GM15510 (cell line): ENCODE data around the gene KIFBP.

ENCODE experiments used
- POLR2A ChIP-seq: IDR thresholded peaks from 3 replicates; pipeline ENCODE4 v1.6.1; 2011; ENCODE audit warnings: borderline replicate concordance; ENCODE audit not compliant: insufficient read length; ENCODE audit errors: extremely low read depth

The KIFBP gene

DNA sequence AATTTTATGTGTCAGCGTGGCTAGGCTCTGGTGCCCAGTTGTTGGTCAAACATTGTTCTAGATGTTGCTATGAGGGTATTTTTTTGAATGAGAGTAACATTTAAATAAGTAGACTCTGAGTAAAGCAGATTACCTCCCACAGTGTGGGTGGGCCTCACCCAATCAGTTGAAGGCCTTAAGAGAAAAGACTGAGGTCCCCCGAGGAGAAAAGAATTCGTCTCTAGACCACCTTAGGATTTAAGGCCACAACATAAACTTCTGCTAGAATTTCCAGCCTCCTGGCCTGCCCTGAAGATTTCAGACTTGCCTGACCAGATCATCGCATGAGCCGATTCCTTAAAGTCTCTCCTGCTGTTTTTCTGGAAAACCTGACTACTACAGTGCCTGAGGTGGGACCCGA is 54.2 kb downstream of the KIFBP start:
- TF ChIP-seq POLR2A: no peak

DNA sequence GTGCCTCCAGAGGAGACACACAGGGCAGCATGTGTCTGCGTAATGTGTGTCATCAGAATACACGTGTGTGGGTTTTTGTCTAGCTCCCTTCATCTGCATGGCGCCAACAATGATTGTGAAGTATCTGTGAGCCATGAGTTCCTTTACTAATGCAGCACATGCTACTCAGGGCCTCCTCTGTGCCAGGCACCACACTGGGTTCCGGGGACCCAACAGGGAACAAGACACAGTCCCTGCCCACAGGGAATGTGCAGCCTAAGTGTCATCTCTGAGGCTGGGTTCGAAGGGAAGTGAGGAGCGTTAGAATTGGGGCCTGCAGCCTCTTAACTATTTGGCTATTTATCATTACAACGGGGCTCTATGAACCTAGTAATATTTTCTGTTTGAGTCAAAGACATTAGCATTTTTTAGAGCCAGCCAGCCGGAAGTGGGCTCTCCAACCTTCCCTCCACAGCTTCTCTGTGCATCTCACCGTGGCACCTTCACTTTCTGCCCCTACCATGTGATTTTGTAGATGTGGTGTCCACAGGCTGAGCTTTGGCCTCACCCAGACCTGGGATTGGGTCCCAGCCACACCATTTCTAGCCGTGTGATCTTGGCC is 55.4 kb downstream of the KIFBP start:
- no peak for TF ChIP-seq POLR2A

DNA sequence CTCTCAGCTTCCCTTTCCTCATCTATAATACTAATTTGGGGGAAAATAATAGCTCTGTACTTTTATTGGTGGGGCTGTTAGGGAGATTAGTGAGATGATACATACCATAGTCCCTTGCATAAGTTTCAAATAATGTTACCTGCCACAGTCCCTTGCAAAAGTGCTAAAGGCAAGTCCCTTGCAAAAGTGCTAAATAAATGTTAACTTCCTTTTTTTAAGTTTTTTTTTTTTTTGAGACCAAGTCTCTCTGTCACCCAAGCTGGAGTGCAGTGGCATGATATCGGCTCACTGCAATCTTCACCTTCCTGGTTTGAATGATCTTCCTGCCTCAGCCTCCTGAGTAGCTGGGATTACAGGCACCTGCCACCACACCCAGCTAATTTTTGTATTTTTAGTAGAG is 55.9 kb downstream of the KIFBP start:
- TF ChIP-seq POLR2A: no peak

DNA sequence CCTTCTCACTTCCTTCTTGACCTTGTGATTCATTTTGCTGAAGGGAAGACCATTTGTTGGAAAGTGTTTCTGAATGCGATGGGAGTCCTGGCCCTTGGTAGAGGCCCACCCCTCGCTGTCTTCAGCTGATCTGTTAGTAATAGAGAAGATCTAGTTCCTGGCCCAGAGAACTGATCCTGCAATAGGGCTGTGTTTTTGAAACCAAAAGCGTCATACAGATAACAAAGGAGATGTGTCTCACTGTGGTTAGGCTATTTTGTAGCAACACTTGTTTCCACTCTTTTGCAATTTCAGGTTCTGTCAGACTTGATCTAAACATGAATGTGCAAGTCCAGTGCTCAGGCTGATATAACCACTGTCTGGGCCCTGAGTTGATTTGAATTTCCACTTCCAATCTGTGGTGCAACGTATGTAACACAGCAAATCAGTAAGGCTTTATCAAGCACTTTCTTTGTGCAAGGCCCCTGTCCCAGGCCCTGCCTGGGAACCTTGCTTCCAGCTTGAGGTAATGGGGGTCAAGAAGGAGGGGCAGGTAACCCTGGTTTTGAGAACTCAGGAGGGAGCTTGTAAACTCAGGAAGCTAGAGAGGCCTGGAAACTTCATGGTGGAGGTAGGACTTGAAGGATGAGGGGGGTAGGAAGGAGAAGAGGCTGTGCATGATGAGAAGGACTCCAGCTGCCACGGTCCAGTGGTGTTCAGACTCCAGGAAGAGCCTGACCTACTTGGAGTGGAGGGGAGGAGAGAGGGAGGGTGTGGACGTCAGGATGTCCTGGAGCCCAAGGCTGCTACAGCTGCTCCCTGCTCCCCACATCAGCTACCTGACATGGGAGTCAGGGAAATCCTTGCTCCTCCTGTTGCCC is 57.1 kb downstream of the KIFBP start:
- no peak for TF ChIP-seq POLR2A

DNA sequence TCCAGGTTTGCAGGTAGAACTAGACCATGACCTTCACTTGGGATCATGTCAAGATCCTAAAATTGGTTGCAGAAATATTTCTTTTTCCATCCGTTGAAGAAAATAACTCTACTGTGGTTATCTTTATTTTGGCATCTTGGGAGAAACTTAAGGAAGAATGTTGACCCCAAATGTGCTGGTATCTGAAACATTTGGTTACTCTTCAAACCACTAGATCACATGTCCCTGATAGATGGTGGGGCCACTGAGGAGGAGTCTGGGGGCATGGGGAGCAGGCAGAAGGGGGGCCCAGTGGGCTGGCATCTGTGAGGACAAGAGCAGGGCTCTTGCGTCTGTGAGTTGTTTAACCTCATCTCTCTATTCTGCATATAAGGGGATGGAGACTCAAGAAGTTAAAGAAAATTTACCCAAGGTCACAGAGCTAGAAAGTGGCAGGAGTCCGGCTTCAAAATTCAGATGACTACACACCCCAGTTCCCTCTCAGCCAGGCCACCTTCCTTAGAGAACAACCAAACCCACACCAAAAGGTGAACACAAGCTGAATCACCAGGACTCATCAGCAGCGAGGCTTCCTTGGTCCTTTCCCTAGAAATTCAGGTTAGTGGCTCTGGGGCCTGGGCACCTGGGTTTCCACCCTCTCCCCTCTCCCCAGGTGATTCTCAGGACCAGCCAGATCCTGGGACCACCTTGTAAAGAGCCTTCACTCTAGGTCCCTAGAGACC is 58.7 kb downstream of the KIFBP start:
- TF ChIP-seq POLR2A: no peak

DNA sequence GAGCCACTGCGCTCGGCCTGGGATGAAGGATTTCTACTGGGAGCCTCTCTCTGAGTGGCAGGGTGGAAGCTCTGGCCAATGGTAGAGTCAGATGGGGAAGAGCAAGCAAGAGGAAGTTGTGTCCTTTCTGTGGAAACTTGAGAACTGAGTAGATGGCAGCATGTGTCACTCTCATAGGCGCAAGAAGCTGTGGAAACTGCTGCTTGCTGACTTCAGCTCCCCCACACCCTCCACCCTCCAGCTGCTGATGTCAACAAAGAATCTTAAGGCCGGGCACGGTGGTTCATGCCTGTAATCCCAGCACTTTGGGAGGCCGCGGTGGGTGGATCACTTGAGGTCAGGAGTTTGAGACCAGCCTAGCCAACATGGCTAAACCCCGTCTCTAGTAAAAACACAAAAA is 59.5 kb downstream of the KIFBP start:
- TF ChIP-seq POLR2A: no peak

DNA sequence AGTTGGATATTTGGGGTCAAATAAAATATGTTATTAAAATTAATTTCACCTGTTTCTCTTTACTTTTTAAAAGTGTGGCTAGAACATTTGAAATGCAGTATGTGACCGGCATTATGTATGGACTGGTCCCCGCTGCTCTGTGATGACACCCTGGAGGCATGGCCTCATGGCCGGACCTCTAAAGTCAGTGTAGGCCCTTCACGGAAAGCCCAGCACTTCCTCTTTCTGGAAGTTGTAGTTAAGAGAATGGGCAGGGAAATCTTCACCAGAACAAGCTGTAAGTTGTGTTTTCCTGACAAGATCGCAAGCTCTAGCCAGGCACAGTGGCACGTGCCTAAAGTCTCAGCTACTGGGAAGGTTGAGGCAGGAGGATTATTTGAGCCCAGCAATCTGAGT is 61.0 kb downstream of the KIFBP start:
- TF ChIP-seq POLR2A: no peak

DNA sequence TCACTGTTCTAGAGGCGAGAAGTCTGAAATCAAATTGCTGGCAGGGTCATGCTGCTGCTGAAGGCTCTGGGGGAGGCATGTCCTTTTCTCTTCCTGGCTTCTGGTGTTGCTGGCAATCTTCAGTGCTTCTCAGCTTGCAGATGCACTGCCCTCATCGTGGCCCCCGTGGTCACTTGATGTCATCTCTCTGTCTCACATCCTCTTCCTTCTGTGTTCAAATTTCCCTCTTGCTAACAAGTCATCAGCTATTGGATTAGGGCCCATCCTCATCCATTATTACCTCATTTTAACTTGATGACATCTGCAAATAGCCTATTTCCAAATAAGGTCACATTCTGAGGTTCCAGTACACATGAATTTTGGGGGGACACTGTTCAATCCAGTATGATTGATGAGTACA is 62.7 kb downstream of the KIFBP start:
- no peak for TF ChIP-seq POLR2A

DNA sequence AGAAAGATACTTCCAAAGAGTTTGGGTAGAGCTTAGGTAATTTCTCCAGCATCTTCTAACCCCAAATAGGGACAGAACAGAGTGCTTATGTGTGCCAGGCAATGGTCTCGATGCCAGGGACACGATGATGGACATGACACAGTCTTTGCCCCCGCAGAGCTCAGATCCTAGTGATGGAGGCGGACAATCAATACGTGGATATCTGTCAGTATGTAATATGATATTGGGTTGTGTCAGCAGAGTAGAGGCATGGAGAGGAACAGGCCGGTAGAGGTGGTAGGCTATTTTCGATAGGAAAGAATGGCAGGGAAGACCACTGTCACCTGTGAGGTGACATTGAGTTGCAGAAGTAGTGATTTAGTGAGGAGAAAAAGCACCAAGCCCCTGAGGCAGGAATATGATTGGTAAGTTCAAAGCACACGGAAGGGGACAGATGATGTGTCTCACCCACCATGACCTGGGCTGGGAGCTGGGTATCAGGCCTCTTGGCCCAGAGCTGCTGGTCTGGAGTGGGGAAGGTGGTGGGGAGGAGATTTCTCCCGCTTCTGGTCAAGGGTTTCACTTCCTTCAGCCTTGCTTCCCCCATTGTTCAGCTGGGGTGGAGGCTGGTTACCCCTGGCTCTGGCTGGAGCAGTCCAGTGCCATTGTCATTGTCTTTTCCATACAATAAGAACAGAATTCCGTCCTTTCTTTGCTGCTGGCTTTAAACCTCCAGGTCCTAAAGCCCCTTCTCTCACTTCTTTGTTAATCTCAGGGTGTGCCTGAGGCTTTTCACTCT is 63.3 kb downstream of the KIFBP start:
- no peak for TF ChIP-seq POLR2A

DNA sequence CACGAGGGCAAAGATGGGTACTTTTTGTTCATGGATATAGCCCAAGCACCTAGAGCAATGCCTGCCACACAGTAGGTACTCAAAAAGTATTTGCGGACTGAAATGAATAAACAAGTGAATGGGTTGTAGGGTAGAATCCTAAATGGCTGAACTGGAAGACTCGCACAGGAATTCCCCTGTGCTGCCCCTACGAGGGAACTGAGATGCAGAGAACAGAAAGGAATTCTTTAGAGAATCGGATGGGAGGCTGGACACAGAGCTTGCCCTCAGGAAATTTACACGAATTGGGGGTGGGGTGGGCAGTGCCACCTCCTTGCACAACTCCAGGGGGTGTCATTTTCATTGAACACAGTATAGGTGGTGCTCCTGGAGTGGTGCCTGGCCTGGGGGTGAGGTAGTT is 64.1 kb downstream of the KIFBP start:
- no peak for TF ChIP-seq POLR2A

DNA sequence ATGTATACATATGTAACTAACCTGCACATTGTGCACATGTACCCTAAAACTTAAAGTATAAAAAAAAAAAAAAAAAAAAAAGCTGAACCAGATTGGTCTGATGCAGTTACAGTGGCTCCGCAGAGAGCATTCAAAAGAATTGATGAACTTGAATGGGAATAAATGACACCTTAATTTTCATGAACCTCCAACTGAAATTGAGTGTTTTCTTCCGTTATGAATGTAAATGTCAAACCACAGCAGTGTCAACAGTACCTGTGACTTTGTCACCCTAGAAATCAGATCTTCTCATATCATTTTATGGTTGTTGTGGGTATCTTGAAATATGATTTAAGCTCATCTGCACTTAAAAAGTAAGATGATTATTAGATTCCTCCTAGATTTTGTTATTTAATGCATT is 66.6 kb downstream of the KIFBP start:
- no peak for TF ChIP-seq POLR2A

DNA sequence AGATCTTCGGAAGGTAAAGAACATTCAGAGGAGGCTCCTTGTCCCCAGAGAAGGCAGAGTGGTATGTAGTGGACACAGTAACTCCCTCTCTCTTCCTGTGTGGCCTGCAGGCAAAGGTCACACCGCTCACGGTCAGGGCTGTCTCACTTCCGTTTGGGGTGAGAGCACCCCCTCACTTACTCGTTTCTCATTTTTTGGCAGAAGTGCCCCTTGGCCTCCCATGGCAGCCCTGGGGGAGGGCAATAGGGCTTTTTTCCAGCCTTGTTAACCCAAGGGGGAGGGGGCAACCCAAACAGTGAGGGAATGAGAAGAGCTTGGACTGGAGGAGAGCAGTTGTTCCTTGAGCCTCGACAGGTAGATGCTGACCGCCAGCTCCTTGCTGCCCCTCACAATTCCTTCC is 67.5 kb downstream of the KIFBP start:
- peak; percentile 17 for TF ChIP-seq POLR2A

DNA sequence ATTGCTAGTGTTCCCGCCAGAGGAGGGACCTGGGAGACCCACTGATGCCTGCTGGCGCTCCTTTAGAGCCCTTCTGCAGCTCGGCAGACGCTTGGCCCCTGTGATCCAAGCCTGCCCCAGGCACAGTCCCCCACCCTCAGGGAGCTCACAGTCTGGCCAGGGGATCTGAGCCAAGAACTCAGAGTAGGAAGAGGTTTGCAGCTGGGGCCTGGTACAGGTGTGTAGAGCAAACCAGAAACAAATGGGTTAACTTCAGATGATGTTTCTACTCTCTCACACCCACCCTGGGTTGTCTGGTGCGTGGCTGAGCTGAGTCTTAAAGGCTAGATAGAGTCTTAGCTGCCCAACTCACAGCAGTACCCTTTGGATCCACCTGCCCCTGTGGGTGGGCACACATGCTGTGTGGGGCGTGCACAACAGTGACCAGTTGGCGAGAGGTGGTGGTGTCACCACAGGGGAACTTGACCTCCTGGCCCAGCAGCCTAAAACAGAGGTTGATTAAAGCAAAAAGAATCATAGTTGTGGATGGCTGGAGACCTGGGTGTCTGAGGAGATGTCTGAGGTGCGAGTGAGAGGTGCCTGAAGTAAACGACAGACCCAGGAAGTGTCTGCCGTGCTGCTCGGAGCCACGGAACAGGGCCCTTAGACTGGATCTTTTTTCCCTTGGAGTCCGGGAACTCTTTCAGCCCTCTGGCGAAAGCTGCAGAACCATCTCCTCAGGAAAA is 68.1 kb downstream of the KIFBP start:
- TF ChIP-seq POLR2A: no peak

DNA sequence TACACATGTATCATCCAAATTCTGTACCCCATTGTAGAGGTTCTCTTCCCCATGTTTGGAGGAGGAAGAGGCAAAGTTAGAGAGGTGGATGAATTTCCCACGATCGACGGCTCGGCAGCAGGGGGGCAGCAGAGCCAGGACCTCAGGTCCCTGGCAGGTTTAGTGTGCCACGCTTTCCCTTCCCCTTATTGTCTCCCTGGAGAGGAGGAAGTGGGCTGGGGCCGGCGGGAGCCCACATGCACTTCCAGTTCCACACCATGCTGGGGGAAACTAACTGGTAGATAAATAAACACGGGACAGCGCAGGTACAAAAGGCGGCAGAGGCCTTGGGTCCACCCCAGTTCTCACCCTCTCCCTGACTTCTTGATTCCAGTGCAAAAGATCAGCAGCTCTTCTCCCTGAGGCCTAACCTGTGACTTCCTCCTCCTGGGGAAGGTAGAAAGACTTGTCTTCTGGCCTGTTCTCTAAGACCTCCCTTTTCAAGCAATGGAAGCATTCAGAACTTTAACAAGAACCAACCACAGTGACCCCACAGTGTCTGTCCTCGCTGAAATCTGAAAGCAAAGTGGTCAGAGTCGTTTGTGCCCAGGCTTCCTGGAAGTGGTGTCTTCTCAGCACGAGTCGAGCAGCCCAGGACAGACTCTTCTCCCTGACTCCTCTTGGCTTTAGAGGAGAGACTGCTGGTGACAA is 68.8 kb downstream of the KIFBP start:
- TF ChIP-seq POLR2A: no peak
